HepG2 (cell line): ENCODE measurements around the gene DNMT1. TPM values are rescaled to one million over a fixed set of nuclear protein-coding genes. Genes with fewer than 3 reads are reported as not detected.

Experiments used
- ADNP ChIP-seq: sonication (generic); formaldehyde crosslinking; IDR thresholded peaks from 2 replicates; pipeline ENCODE4 v1.4.0; 2020; ENCODE audit warnings: missing genetic modification reagents
- ARHGAP35 ChIP-seq: sonication (generic); formaldehyde crosslinking; IDR thresholded peaks from 2 replicates; pipeline ENCODE4 v1.9.0; 2022; ENCODE audit warnings: mild to moderate bottlenecking, inconsistent platforms, moderate library complexity, missing genetic modification reagents, borderline replicate concordance
- DPF2 ChIP-seq: sonication (generic); formaldehyde crosslinking; IDR thresholded peaks from 2 replicates; pipeline ENCODE4 v1.4.0; 2020; ENCODE audit warnings: mild to moderate bottlenecking, low read depth, missing genetic modification reagents, borderline replicate concordance
- ETS1 ChIP-seq: sonication (generic); formaldehyde crosslinking; IDR thresholded peaks from 2 replicates; pipeline ENCODE4 v1.4.0; 2020; ENCODE audit warnings: missing genetic modification reagents
- EZH2 ChIP-seq: conservative IDR thresholded peaks from 2 replicates; pipeline ENCODE4 v1.6.1; 2012; ENCODE audit warnings: mild to moderate bottlenecking, low read depth, low read length, moderate library complexity
- HNRNPK ChIP-seq: fragments of 200-400 bp; formaldehyde crosslinking; IDR thresholded peaks from 2 replicates; pipeline ENCODE4 v1.6.1; 2018; ENCODE audit warnings: low read length, low read depth, moderate library complexity, mild to moderate bottlenecking; ENCODE audit not compliant: poor library complexity, severe bottlenecking
- HNRNPUL1 ChIP-seq: fragments of 200-400 bp; formaldehyde crosslinking; IDR thresholded peaks from 2 replicates; pipeline ENCODE4 v1.6.1; 2017; ENCODE audit warnings: low read depth, mild to moderate bottlenecking, low read length, moderate library complexity
- MED1 ChIP-seq: sonication (generic); formaldehyde crosslinking; IDR thresholded peaks from 2 replicates; pipeline ENCODE4 v1.4.0; 2020; ENCODE audit warnings: missing genetic modification reagents
- MEIS1 ChIP-seq: sonication (generic); formaldehyde crosslinking; IDR thresholded peaks from 2 replicates; pipeline ENCODE4 v1.9.0; 2021; ENCODE audit warnings: mild to moderate bottlenecking, missing genetic modification reagents, moderate library complexity, borderline replicate concordance
- MYNN ChIP-seq: sonication (generic); formaldehyde crosslinking; IDR thresholded peaks from 2 replicates; pipeline ENCODE4 v1.4.0; 2020; ENCODE audit warnings: mild to moderate bottlenecking, low read depth, missing genetic modification reagents
- NFE2L2 ChIP-seq: fragments of 150-350 bp; IDR thresholded peaks from 2 replicates; pipeline ENCODE4 v1.6.1; 2014; ENCODE audit warnings: low read length
- NR2F1 ChIP-seq, 2 experiments: fragments of 450-650 bp in 1 of 2; formaldehyde crosslinking in 1 of 2; IDR thresholded peaks; 2 replicates each; pipeline versions ENCODE4 v1.5.0 to v1.6.1; 2016 to 2020; ENCODE audit warnings: mild to moderate bottlenecking in 1 of 2, missing compliant biosample characterization in 1 of 2, missing genetic modification reagents in 1 of 2, moderate library complexity in 1 of 2
- SYNCRIP ChIP-seq: fragments of 200-400 bp; formaldehyde crosslinking; IDR thresholded peaks from 2 replicates; pipeline ENCODE4 v1.6.1; 2018; ENCODE audit warnings: mild to moderate bottlenecking, low read depth, low read length; ENCODE audit not compliant: insufficient read depth
- YEATS4 ChIP-seq: sonication (generic); formaldehyde crosslinking; IDR thresholded peaks from 2 replicates; pipeline ENCODE4 v1.4.0; 2020; ENCODE audit warnings: missing genetic modification reagents, borderline replicate concordance
- ZNF10 ChIP-seq: sonication (generic); formaldehyde crosslinking; IDR thresholded peaks from 2 replicates; pipeline ENCODE4 v1.4.0; 2020; ENCODE audit warnings: mild to moderate bottlenecking, low read depth, missing genetic modification reagents, borderline replicate concordance
- ZNF33B ChIP-seq: sonication (generic); formaldehyde crosslinking; IDR thresholded peaks from 2 replicates; pipeline ENCODE4 v1.5.1; 2020; ENCODE audit warnings: mild to moderate bottlenecking, missing genetic modification reagents
- ZNF558 ChIP-seq: sonication (generic); formaldehyde crosslinking; IDR thresholded peaks from 2 replicates; pipeline ENCODE4 v1.9.0; 2022; ENCODE audit warnings: mild to moderate bottlenecking, missing genetic modification reagents, borderline replicate concordance
- ZNF629 ChIP-seq: sonication (generic); formaldehyde crosslinking; conservative IDR thresholded peaks from 2 replicates; pipeline ENCODE4 v1.5.0; 2020; ENCODE audit warnings: missing genetic modification reagents
- ZNF646 ChIP-seq: sonication (generic); formaldehyde crosslinking; IDR thresholded peaks from 2 replicates; pipeline ENCODE4 v1.9.0; 2021; ENCODE audit warnings: mild to moderate bottlenecking, missing genetic modification reagents
- ZNF660 ChIP-seq: sonication (generic); formaldehyde crosslinking; IDR thresholded peaks from 2 replicates; pipeline ENCODE4 v1.5.1; 2020; ENCODE audit warnings: mild to moderate bottlenecking, low read depth, missing genetic modification reagents, borderline replicate concordance
- polyA plus RNA-seq, 8 experiments: library from polyadenylated mRNA; depleted of rRNA in 3 of 8; stranded (reverse) in 7 of 8; unstranded in 1 of 8; fragments of >200 nt; fragmentation: Illumina TruSeq in 4 of 8; extraction: Trizol in 4 of 8; gene quantifications; 2 replicates each; pipeline versions ENCODE4 v1.2.1 to v1.2.3, GENCODE V29; 2011 to 2016; ENCODE audit warnings: low read depth in 4 of 8, missing spikeins in 1 of 8, mixed read lengths in 1 of 8; ENCODE audit not compliant: insufficient read depth in 1 of 8
- total RNA-seq, 5 experiments: library from RNA; depleted of rRNA; stranded (reverse); fragments of >200 nt; fragmentation: Illumina TruSeq; extraction: Trizol; gene quantifications; 2 replicates each; pipeline ENCODE4 v1.2.3, GENCODE V29; 2016; ENCODE audit warnings: low read depth in 1 of 5

Gene DNMT1
- total and polyA plus RNA-seq, 2 of the 13 experiments (the other 11 are each of a cell fraction or from before 2014, with no cell fraction given), result 31.2 to 91.1 TPM

- TF ChIP-seq ZNF646 (no peak), ZNF10 (CRISPR knock-in tag) (no peak), HNRNPK (peak; percentile 63), YEATS4 (CRISPR knock-in tag) (0 out of 2 replicates have a peak, but pooled peaks have one; percentile 22), ETS1 (CRISPR knock-in tag) (no peak), MEIS1 (CRISPR knock-in tag) (no peak), NFE2L2 (no peak), MYNN (CRISPR knock-in tag) (no peak), ADNP (no peak), NR2F1 (CRISPR knock-in tag; IDR thresholded peaks at IDR 0.05) (0 out of 4 replicates have a peak, but pooled peaks of 1 of the 2 experiments have one; percentile 11), ZNF629 (CRISPR knock-in tag) (no peak), MED1 (CRISPR knock-in tag) (peak; percentile 15; the same call in 1 of the 2 replicates), SYNCRIP (no peak), DPF2 (no peak), EZH2 (no peak), ZNF558 (CRISPR knock-in tag) (no peak), ZNF33B (CRISPR knock-in tag) (no peak), ZNF660 (no peak), ARHGAP35 (CRISPR knock-in tag) (no peak), HNRNPUL1 (no peak)
Measured at GRCh38 chr19:10112895-10113591, 81.7 kb downstream of the DNMT1 start (continued).
